ENCODE data around the gene ZNF117. TPM values are rescaled to one million over a fixed set of nuclear protein-coding genes. Genes with fewer than 3 reads are reported as not detected.

The ZNF117 gene
- total and polyA plus RNA-seq, 10 of the 15 experiments (the other 5 are each of a cell fraction or from before 2014, with no cell fraction given): 1.4 to 15.3 (median 7.6) TPM

DNA sequence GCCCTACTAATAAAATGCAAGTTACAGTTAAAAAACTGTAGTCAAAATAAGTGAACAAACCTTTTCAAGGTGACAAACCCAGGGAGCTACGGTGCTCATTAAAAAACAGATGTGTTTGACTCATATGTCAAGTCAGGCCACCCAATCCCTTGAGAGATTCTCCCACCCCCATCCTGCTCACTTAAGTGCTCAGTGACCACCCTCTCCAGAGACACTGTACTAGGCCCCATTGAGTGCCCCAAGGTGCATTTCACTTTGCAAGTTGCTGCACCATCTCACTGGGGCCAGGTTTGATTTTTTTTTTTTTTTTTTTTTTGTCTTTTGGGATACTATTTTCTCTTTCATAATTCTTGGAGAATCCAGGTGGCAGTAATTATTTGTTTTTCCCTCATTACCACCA lies 13.7 kb upstream of the ZNF117 start:
- in situ Hi-C loops (cut with MboI) (no loop called here), intact Hi-C loops (cut with micrococcal nuclease; ENCODE audit: unreplicated experiment) (loop anchor here (5.0 to 10.0 kb wide), 3 partner anchors 33 to 340 kb away; partner anchors contain the start of genes ZNF107 and ZNF138)
- H3K4me2 ChIP-seq (ENCODE audit: control insufficient read depth, insufficient read depth): peak overlapping the region; percentile 36; the same call in 1 of the 2 replicates
- DNase-seq (ENCODE audit: low read depth, low spot score): no peak
- WGBS (ENCODE audit: insufficient coverage, insufficient replicate concordance, low lambda C conversion rate, missing lambda C conversion rate): 18% methylated on average over 1 of the region's 1 CpG
- ChIA-PET POLR2A (interaction anchor here (0.6 kb wide), 1 partner anchor 333 kb away, joined by 4 read pairs; no protein-coding TSS in a partner anchor), RAD21 (ENCODE audit: unreplicated experiment) (no interaction called here), SMC1A (ENCODE audit: uncharacterized antibody, unreplicated experiment) (interaction anchor here (0.7 kb wide), 1 partner anchor 16 kb away, joined by 3 read pairs; no protein-coding TSS in a partner anchor), CTCF (no interaction called here)
- no peaks in the 10 kb centered on the region for H3K4me1 ChIP-seq (ENCODE audit: control insufficient read depth, insufficient read depth, low read length)
- no peak overlapping the region for H3K9ac ChIP-seq (ENCODE audit: control insufficient read depth, insufficient read depth, low read length)
- H3K9me3 ChIP-seq (replicated peaks; ENCODE audit: control insufficient read depth, insufficient read depth, low read length): peaks cover 24% of the 10 kb centered on the region
- no peak overlapping the region for H3K27ac ChIP-seq (ENCODE audit: control insufficient read depth, insufficient read depth)
- no peaks in the 10 kb centered on the region for H3K27me3 ChIP-seq (replicated peaks in 1 of 2; ENCODE audit: control insufficient read depth in 2 of 2, insufficient read depth in 2 of 2, low read length in 1 of 2)
- no peak for FAIRE-seq
- H3K36me3 ChIP-seq (ENCODE audit: control insufficient read depth in 2 of 2, insufficient read depth in 2 of 2, low read length in 1 of 2): peaks cover 0 to 3% of the 10 kb centered on the region in 2 experiments; a peak in 2 of 4 replicates
- TF ChIP-seq IRF4 (IDR thresholded peaks at IDR 0.05; ENCODE audit: low read depth, low read length) (no peak), EZH2 (IDR thresholded peaks at IDR 0.05; ENCODE audit: borderline replicate concordance, control insufficient read depth, low read depth, low read length) (no peak), STAT3 (IDR thresholded peaks at IDR 0.05; ENCODE audit: low read depth, low read length) (no peak)
- TF ChIP-seq, protein P1, sequence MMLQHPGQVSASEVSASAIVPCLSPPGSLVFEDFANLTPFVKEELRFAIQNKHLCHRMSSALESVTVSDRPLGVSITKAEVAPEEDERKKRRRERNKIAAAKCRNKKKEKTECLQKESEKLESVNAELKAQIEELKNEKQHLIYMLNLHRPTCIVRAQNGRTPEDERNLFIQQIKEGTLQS (IDR thresholded peaks at IDR 0.05; ENCODE audit: borderline replicate concordance, extremely low read depth, low read depth, low read length): no peak
- TF ChIP-seq, protein P2, sequence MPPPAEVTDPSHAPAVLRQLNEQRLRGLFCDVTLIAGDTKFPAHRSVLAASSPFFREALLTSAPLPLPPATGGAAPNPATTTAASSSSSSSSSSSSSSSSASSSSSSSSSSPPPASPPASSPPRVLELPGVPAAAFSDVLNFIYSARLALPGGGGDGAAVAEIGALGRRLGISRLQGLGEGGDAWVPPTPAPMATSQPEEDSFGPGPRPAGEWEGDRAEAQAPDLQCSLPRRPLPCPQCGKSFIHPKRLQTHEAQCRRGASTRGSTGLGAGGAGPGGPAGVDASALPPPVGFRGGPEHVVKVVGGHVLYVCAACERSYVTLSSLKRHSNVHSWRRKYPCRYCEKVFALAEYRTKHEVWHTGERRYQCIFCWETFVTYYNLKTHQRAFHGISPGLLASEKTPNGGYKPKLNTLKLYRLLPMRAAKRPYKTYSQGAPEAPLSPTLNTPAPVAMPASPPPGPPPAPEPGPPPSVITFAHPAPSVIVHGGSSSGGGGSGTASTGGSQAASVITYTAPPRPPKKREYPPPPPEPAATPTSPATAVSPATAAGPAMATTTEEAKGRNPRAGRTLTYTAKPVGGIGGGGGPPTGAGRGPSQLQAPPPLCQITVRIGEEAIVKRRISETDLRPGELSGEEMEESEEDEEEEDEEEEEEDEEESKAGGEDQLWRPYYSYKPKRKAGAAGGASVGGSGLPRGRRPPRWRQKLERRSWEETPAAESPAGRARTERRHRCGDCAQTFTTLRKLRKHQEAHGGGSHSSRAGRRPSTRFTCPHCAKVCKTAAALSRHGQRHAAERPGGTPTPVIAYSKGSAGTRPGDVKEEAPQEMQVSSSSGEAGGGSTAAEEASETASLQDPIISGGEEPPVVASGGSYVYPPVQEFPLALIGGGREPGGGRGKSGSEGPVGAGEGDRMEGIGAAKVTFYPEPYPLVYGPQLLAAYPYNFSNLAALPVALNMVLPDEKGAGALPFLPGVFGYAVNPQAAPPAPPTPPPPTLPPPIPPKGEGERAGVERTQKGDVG (CRISPR knock-in tag; IDR thresholded peaks at IDR 0.05): no peak
- ATAC-seq: no peak
- no peaks in the 10 kb centered on the region for H4K20me1 ChIP-seq (ENCODE audit: control insufficient read depth, insufficient read depth)
- peaks cover 25% of the 10 kb centered on the region for H3K79me2 ChIP-seq (ENCODE audit: control insufficient read depth, insufficient read depth, low read length)
- peak overlapping the region; percentile 94; the same call in 1 of the 2 replicates for H3K4me3 ChIP-seq
- H2AFZ ChIP-seq (ENCODE audit: control insufficient read depth, low read depth, low read length): no peak overlapping the region
- no TSS peak for BruUV-seq (replicated peaks)
